GM19452 (cell line): ENCODE results near the gene KATNB1.
"Not testable (repeated sequence)": the region's sequence is repeated elsewhere in the genome, so short reads cannot be mapped to it uniquely, and the experiment has no call there.

Source experiments
- ATAC-seq: cut with Tn5 transposase; IDR thresholded peaks from one replicate; pipeline ENCODE4 v1.9.1; 2021; ENCODE audit not compliant: unreplicated experiment

The KATNB1 gene

DNA sequence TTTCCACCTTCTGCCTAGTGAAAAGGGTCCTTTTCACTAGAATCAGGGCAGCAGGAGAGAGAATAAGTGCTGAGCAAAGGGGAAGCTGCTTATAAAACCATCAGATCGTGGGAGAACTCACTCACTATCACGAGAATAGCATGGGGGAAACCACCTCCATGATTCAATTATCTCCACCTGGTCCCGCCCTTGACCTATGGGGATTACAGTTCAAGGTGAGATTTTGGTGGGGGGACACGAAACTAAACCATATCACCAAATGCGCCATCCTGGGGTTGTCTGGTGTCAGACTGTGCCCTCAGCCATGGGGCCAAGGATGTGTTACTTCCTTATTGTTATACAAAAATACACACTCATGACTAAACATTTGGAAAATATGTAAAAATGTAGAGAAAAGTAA, 10.4 kb upstream of the KATNB1 start:
- ATAC-seq: no peak

DNA sequence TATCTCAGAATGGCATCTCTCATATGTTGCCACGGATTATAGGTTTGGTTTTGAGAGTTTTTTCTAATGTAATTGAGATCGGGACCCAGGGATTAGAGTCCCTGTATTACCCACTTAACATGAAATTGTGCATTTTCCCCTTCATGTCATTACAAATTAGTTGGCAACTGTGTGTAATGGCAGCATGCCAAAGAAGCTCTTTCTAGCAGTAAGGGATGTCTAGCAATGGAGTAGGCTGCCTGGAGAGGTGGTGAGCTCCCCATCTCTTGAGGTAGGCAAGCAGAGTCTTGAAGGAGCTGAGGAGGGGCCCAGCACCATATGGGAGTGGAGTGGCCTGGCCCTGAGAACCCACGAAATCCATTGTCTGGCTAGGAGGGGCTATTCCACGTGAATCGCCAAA, 10.0 kb upstream of the KATNB1 start:
- ATAC-seq: no peak

DNA sequence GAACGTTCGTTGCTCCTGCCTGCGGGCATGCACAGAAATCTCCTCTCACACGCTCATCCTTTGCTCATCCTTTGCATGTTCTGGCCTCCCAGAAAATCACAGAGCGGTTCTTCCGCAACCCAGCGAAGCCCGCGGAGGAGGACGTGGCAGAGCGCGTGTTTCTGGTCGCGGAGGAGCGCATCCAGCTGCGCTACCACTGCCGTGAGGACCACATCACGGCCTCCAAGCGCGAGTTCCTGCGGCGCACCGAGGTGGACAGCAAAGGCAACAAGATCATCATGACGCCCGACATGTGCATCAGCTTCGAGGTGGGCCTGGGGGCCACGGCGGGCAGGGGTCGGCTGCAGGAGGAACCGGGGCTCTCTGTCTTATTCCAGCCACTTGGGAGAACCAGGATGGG, 9.6 kb upstream of the KATNB1 start:
- no peak for ATAC-seq

DNA sequence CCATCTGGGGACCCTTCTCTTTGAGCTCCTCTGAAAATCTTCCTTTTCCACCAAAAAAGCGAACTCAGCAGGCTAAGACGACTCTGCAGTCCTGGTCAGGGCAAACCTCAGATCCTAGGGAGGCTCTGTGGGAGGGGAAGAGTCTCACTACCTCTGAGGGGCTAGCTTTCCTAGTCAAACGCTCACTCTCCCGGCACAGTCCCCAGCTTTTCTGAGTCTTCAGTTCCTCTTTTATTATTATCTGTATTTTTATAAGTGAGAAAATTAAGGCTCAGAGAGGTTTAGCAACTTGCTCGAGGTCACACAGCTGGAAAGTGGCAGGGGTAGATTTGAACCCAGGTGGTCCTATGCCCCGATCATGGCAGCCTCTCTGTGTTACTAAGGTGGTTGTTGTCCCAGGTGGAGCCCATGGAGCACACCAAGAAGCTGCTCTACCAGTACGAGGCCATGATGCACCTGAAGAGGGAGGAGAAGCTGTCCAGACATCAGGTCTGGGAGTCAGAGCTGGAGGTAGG, 9.1 kb upstream of the KATNB1 start:
- no peak for ATAC-seq

DNA sequence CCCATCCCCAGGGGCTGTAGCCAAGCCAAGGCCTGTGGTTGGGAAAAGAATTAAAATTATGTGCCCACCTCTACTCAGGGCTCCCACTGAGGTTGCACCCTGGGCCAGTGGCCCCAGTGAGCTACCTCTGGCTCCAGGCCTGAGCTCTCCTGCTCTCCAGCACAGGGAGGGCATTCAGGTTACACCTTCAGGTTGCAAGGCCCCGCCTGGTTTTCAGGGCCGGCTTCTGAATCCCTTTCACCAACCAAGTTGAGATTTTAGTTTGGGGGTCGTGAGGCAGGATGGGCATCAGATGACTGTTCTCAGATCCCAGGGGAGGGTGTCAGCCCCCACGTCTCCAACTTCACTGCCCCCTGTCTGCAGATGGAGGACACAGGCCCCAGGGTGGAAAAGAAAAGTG, 8.0 kb upstream of the KATNB1 start:
- ATAC-seq: no peak

DNA sequence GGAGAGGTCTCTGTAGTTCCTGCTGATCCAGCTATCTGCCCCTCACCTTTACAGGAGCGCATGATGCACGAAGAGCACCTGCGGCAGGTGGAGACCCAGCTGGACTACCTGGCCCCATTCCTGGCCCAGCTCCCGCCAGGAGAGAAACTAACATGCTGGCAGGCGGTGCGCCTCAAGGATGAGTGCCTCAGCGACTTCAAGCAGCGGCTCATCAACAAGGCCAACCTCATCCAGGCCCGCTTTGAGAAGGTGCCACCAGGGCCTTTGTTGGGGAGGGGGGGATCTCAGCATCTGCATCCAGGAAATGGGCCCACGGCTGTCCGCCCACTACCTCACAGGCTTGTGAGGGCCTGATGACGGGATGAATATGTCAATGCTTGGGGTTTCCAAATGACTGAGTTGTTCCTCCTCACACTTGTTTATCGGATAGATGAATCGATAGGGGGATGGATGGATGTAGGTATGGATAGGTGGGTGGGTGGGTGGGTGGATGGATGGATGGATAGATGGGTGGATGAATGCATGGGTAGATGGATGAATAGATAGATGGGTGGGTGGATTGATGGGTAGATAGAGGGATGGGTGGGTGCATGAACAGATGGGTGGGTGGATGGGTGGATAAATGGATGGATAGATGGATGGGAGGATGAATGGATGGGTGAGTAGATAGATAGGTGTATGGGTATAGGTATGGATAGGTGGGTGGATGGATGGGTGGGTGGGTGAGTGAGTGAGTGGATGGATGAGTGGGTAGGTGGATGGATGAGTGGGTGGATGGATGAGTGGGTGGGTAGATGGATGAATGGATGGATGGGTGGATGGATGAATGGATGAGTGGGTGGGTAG, 7.0 kb upstream of the KATNB1 start:
- no peak for ATAC-seq

DNA sequence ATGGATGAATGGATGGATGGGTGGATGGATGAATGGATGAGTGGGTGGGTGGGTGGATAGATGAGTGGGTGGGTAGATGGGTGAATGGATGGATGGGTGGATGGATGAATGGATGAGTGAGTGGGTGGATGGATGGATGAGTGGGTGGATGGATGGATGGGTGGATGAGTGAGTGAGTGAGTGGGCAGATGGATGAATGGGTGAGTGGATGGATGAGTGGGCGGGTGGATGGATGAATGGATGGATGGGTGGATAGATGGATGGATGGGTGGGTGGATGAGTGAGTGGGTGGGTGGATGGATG, 6.4 kb upstream of the KATNB1 start:
- ATAC-seq: no peak

DNA sequence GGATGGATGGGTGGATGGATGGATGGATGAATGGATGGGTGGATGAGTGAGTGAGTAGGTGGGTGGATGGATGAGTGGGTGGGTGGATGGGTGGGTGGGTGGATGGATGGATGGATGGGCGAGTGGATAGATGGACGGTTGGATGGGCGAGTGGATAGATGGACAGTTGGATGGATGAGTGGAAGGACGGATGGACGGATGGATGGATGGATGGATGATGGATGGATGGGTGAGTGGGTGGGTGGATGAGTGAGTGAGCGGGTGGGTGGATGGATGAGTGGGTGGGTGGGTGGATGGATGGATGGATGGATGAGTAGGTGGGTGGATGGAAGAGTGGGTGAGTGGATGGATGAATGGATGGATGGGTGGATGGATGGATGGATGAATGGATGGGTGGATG, 5.7 kb upstream of the KATNB1 start:
- not testable (repeated sequence) for ATAC-seq

DNA sequence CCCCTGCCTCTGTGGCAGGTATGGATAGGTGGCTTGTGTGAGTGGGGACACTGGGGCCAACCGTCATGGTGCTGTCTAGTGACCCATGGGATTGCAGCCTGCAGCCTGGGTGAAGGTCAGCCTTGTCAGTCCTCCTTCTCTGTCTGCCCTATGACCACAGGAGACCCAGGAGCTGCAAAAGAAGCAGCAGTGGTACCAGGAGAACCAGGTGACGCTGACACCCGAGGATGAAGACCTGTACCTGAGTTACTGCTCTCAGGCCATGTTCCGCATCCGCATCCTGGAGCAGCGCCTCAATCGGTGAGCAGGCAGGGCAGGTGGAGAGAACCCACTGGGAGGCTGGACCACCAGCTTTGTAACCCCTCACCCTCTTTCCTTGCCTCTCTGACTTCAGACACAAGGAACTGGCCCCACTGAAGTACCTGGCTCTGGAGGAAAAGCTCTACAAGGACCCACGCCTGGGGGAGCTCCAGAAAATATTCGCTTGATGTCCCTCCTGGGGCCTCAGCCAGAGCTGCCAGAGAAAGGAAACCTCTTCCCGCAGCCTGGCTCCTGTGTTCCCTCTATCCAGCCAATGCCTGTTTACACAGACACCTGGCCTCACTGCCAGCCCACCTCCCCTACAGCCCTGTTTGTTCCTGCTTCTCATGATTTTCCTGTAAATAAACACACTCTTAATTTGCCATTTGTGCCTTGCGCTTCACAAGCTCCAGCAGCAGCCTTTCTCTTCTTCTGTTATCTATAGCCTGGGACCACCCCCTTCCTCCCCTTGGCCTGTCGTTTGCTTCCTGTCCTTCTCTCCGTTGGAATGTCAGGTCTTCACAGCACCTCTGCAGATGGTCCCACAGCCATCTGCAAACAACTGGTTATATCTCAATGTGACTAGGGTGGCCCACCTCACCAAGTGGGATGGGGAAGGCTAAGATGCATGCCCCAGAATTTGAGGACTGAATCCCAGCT, 4.5 kb upstream of the KATNB1 start:
- ATAC-seq: no peak

DNA sequence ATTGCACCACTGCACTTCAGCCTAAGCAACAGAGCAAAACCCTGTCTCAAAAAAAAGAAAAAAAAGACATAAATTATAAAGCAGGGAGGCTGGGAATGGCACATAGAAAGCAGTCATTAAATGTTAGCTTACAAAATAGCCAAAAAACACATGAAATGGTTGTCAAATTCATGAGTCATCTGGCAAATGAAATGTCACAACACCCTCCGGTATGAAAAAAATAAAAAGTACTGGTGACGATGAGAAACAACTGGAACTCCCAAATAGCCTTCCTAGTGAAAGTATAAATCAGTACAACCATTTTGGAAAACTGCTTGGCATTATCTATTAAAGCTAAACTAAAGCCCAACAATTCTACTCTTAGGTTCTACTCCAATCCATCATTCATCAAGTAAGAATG, 3.5 kb upstream of the KATNB1 start:
- no peak for ATAC-seq

DNA sequence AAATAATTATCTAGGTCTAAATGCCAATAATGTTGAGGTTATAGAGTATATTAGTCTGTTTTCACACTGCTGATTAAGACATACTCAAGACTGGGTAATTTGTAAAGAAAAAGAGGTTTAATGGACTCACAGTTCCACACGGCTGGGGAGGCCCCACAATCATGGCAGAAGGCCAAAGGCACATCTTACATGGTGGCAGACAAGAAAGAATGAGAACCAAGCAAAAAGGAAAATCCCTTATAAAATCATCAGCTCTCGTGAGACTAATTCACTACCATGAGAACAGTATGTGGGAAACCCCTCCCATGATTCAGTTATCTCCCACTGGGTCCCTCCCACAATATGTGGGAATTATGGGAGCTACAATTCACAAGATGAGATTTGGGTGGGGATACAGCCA, 2.9 kb upstream of the KATNB1 start:
- no peak for ATAC-seq

DNA sequence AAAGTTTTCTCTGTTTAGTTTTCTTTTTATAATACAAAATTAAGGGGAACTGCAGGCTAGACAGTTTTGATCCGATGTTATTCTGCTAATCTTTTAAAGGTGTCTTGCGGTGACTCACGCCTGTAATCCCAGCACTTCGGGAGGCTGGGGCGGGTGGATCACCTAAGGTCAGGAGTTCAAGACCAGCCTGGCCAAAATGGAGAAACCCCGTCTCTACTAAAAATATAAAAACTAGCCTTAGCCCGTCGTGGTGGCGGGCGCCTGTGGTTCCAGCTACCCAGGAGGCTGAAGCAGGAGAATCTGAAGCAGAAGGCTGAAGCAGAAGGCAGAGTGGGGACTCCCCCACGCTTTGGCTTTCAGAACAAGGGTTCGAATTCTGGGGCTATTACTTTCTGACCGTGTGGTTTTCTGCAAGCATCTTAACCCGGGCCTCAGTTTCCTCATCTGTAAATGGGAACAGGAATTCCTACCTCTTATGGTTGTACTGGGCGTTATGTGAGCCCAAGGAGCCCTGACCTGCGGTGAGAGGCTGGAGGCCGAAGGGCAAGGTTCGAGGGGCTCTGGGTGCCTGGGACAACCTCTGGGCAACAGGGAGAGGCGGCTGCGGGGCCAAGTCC, 1.2 kb upstream of the KATNB1 start:
- ATAC-seq: no peak

DNA sequence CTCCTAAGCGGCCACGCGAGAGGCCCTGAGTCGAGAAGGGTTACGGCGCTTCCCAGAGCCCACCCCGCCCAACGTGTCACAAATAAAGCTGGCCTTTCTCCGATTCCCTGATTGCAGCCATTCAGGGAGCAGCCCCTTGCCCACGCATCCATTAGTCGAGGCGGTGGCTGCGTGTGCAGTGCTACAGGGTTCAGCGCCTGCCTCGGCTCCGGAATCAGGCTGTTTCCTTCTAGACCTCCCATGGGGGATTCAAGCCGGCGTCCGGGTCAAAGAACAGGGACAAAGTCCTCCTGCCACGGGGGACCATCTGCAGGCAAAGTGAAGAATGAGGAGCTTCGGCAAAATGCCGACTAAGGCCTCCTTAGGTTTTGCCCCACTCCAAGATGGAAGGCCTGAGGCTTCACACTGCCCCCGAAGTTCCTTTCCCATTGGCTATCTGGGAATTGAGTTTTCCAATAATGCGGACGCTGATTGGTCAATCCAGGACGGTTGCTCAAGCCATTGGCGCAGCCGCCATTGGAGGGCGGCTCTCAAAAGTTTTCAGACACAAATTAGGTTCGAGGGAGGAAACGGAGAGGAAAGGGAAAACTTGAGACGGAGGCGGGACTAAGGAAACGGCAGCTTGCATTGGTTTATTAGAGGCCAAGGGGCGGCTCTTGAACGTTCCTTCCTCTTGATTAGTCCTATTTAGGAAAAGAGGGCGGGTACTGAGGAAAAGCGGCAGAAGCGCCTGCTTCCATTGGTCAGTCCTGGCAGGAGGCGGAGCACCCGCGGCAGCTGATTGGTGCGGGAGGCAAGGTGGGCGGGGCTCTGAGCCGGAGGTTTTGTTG, 430 bp upstream of the KATNB1 start:
- ATAC-seq: peak; percentile 89

DNA sequence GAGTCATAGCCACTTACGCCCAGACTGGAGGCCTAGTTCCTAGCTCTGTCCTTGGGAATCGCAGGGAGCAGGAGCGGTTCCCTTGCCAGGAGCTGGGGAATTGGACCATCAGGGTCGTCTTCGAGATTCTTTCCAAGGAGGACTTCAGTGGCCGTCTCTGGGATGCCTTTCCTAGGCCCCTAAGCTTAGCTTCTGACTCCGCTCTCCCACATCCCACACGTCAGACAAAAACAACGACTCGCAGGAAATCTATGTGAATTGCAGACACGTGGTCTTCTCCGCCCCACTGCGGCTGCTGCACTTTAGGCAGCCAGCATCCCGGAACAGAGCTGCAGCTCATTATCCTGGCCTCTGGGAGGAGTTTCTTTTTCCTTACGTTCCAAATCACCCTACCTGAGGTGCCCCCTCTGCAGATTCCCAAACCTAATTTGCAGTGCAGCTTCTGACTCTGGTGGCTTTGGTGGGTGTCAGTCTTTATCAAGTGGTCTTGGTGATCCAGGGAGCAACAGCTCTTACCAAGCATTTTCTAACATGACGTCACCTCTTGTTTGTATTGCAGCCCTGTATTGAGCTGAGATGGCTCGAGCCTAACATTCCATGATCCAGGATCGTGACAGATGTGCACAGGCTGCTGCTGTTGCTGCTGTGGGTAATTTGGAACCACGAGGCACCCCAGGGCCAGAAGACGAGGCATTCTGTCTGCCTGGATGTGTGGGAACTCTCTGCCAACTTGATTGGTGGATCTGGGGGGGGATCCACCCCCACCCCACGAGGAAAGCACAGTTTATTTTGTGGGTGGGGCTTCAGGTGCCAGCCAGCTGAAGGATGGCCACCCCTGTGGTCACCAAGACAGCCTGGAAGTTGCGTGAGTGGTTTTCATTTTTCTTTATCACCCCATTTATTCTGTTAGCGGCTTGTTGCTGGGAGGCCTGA, 1.1 kb downstream of the KATNB1 start:
- no peak for ATAC-seq

DNA sequence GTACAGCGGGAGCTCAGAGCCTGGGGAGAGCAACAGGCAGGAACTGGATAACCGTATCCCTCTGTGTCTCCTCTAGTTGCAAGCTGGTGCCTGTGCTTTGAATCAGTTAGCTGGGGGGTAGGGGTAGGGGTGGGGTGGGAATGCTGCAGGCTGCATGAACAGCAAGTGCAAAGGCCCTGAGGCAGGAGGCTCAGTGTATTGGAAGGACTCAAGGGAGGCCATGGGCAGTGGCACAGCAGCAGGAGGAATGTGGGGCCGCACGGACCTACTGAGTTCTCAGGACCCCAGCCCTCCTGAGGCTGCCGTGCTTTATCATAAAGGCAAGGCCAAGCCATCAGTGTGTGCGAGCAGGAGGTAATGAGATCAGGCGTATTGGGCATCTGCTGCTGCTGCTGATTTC, 3.3 kb downstream of the KATNB1 start:
- no peak for ATAC-seq

DNA sequence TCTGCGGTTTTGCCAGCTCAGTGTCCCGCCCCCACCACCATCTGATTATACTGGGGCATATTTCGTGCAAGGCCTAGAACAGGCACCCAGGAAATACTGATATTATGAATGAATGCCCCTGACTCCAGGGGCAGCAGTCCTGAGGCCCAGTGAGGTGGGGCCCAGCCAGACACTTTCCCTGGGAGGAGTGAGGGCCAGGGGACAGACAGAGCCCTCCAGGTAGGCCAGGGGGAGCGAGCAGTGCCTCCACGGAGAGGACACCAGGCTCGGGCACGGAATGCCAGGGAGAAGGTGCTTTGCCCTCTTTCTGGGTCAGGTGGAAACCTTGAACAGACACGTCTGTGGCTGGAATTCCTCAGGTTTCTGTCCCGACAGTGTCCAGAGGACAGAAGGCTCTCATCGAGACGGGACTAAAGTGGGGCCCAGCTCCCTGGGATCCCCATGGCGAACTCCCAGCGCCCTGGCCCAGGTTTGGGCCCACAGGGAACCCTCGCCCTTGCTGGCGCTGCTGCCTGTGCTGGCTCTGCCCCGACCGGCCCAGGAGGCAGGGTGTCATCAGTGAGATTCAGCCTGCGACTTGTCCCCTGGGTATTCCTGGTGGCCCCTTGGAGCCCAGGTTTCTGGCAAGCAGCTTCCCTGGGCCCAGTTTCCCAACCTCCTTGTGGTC, 4.3 kb downstream of the KATNB1 start:
- no peak for ATAC-seq

DNA sequence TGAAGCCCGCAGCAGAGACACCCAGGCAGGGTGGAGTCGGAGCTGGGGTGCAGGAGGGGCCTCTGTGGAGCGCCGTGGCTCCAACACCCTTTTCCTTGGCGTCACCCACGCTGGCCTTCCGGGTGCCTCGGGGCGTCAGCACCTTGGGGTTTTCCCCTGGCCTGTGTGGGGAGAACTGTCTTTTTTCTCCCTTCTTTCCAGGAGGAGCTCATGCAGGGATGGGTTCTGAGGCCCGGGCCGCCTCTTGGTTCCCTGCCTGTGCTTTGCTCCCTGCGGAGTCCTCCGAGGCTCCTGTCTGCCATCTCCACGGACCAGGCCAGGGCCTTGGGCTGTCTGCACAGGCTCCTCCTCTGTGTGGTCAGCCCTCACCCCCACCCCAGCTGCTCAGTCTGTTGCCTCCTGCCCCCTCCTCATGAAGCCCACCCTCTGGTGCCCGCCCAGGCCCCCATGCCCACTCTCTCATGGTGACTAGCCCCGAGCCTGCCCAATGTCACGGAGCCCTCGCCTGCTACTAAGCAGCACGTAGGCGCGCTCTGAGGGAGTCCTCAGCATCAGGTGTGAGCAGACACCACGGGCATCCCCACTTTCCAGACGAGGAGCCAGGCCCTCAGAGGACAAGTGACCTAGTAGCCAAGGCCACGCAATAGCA, 5.0 kb downstream of the KATNB1 start:
- no peak for ATAC-seq

DNA sequence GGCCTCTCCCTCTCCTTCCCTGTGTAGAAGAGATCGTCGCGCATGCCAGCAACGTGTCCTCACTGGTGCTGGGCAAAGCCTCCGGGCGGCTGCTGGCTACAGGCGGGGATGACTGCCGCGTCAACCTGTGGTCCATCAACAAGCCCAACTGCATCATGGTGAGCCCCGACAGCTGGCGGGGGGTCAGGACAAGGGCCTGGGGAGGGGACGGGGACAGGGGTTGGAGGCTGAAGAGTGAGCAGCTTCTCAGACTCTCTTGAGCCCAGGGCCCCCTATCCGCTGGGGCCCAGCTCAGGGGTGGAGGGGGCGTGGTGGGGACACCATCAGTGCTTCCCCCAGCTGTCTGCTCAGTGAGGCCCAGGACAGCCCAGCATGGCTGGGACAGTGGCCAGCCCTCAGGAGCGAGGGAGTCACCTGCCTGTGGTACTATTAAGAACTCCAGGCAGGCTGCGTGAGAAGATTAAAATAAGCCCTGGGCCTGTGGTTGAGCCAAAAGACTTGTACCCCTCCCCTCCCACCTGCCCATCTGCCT, 6.2 kb downstream of the KATNB1 start:
- no peak for ATAC-seq
